Tibial artery (tissue), 4 donors: ENCODE results near the gene ZC3H12C.

ENCODE experiments used
- DNase-seq, 2 donors: peaks; one replicate each; pipeline ENCODE4 v3.0.0-alpha.2; 2019
- H3K27ac ChIP-seq, 2 donors: fragments of 200-600 bp; sonication (generic) in 1 of 2; 1 replicate in 1 of 2; 2 replicates in 1 of 2; pipeline ENCODE4 v1.5.1; 2018 to 2019; ENCODE audit warnings: mild to moderate bottlenecking in 1 of 2
- H3K27me3 ChIP-seq, 2 donors: fragments of 200-600 bp; sonication (generic) in 1 of 2; one replicate each; pipeline versions ENCODE4 v1.5.1 to v1.6.0; 2016 to 2019
- H3K36me3 ChIP-seq, 3 donors: fragments of 200-600 bp; sonication (generic) in 2 of 3; one replicate each; pipeline ENCODE4 v1.5.1; 2016 to 2019; ENCODE audit warnings: mild to moderate bottlenecking in 2 of 3
- H3K4me1 ChIP-seq, 4 donors: fragments of 200-600 bp; sonication (generic) in 2 of 4; 1 replicate in 3 of 4; 2 replicates in 1 of 4; pipeline ENCODE4 v1.5.1; 2016 to 2019
- H3K4me3 ChIP-seq, 2 donors: fragments of 200-600 bp; sonication (generic) in 1 of 2; 1 replicate in 1 of 2; 2 replicates in 1 of 2; pipeline ENCODE4 v1.5.1; 2018 to 2019; ENCODE audit warnings: mild to moderate bottlenecking in 2 of 2
- H3K9me3 ChIP-seq, 3 donors: fragments of 200-600 bp; sonication (generic) in 1 of 3; one replicate each; pipeline ENCODE4 v1.5.1; 2016 to 2019
- intact Hi-C: fragments of 100-400 bp; cut with DNase I; formaldehyde crosslinking; loops from one replicate; pipeline ENCODE4 v1.15.0; 2023; ENCODE audit warnings: low total_unique reads
- TF ChIP-seq, protein P1 (sequence below), 2 experiments: fragments of 200-600 bp in 1 of 2; fragments of 450-650 bp in 1 of 2; IDR thresholded peaks; one replicate each; pipeline ENCODE4 v1.5.1; 2017 to 2019; ENCODE audit warnings: antibody characterized with exemption in 2 of 2, mild to moderate bottlenecking in 1 of 2, moderate library complexity in 1 of 2

ZC3H12C gene

DNA sequence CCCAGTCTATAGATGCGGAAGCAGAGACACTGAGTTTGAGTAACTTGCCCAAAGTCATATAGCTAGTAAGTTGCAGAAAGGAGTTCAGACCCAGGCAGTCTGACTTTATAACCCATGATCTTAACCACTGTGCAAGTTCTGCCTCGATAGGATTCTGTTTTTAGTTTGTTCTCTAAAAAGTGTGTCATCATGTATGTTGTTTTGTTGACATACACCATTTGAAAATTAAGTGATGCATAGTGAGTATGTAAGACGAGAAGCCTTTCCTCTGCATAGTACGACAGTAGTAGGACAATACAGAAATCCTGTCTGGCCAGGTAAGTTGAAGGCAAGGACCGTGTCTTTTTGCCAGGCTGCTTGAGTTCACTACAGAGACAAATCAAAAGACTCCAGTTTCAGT lies 3.3 kb downstream of the ZC3H12C start:
- Histone ChIP-seq H3K4me3 (no peak overlapping the region), H3K4me1 (peaks cover 0 to 29% (median 9%) of the 10 kb centered on the region in 4 donors), H3K27me3 (no peaks in the 10 kb centered on the region), H3K27ac (no peak overlapping the region), H3K36me3 (no peaks in the 10 kb centered on the region), H3K9me3 (no peaks in the 10 kb centered on the region)
- intact Hi-C loops = loop anchor here (10.0 kb wide), 2 partner anchors 92 to 1432 kb away; partner anchors contain the start of gene DDX10
- no peak for DNase-seq
- TF ChIP-seq, protein P1, sequence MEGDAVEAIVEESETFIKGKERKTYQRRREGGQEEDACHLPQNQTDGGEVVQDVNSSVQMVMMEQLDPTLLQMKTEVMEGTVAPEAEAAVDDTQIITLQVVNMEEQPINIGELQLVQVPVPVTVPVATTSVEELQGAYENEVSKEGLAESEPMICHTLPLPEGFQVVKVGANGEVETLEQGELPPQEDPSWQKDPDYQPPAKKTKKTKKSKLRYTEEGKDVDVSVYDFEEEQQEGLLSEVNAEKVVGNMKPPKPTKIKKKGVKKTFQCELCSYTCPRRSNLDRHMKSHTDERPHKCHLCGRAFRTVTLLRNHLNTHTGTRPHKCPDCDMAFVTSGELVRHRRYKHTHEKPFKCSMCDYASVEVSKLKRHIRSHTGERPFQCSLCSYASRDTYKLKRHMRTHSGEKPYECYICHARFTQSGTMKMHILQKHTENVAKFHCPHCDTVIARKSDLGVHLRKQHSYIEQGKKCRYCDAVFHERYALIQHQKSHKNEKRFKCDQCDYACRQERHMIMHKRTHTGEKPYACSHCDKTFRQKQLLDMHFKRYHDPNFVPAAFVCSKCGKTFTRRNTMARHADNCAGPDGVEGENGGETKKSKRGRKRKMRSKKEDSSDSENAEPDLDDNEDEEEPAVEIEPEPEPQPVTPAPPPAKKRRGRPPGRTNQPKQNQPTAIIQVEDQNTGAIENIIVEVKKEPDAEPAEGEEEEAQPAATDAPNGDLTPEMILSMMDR (IDR thresholded peaks at IDR 0.05) = no peak

GRCh38 chr11:110097459-110098012 lies 4.3 kb downstream of the ZC3H12C start:
- intact Hi-C loops = loop anchor here (10.0 kb wide), 2 partner anchors 93 to 1433 kb away; partner anchors contain the start of gene DDX10
- no peak for DNase-seq

DNA sequence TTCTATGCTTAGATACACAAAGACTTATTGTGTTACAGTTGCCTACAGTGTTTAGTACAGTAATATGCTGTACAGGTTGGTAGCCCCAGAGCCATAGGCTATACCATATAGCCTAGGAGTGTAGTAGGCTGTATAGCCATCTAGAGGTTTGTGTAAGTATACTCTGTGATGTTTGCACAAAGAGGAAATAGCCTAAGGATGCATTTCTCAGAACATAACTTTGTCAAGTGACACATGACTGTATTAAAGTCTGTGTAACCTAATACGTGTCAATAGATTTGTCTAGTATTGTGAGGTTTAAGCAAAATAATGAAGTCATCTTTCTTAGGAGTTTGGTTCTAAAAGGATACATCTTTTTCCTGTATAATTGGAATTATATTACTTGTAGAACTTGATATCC lies 5.5 kb downstream of the ZC3H12C start:
- no peak for DNase-seq
- TF ChIP-seq, protein P1 (IDR thresholded peaks at IDR 0.05) = no peak
- intact Hi-C loops = loop anchor here (10.0 kb wide), 2 partner anchors 94 to 1434 kb away; partner anchors contain the start of gene DDX10
- Histone ChIP-seq H3K4me1 (peaks cover 0 to 24% (median 7%) of the 10 kb centered on the region in 4 donors), H3K4me3 (no peak overlapping the region), H3K9me3 (no peaks in the 10 kb centered on the region), H3K27ac (no peak overlapping the region), H3K36me3 (no peaks in the 10 kb centered on the region), H3K27me3 (no peaks in the 10 kb centered on the region)

More at GRCh38 chr11:110097459-110098012, 4.3 kb downstream of the ZC3H12C start:
- TF ChIP-seq, protein P1 (IDR thresholded peaks at IDR 0.05) = no peak
- H3K36me3 ChIP-seq = no peaks in the 10 kb centered on the region
- H3K27me3 ChIP-seq = no peaks in the 10 kb centered on the region
- no peak overlapping the region for H3K27ac ChIP-seq
- H3K9me3 ChIP-seq = no peaks in the 10 kb centered on the region
- peaks cover 0 to 24% (median 7%) of the 10 kb centered on the region in 4 donors for H3K4me1 ChIP-seq
- H3K4me3 ChIP-seq = no peak overlapping the region

DNA sequence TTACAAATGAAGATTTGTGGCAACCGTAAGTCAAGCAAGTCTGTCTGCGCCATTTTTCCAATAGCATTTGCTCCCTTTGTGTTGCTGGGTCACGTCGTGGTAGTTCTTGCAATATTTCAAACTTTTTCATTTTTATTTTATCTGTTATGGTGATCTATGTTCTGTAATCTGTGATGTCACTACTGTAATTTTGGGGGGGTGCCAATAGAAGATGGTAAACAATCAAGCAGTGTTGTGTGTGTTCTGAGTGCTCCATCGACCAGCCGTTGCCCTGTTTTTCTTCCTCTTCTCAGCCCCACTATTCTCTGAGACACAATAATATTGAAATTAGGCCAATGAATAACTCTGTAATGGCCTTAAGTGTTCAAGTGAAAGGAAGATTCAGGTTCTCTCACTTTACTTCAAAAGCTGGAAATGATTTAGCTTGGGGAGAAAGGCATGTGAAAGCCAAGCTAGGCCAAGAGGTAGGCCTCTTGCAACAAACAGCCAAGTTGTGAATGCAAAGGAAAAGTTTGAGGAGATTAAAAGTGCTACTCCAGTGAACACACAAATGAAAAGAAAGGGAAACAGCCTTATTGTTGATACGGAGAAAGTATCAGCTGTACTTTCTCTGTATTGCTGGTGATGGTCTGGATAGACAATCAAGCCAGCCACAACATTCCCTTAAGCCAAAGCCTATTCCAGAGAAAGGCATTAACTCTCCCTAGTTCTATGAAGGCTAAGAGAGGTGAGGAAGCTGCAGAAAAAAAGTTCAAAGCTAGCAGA lies 7.5 kb downstream of the ZC3H12C start:
- H3K27me3 ChIP-seq = no peaks in the 10 kb centered on the region
- H3K4me1 ChIP-seq = peaks cover 0 to 13% (median 4%) of the 10 kb centered on the region in 4 donors
- TF ChIP-seq, protein P1 (IDR thresholded peaks at IDR 0.05) = no peak
- H3K27ac ChIP-seq = no peak overlapping the region
- intact Hi-C loops = no loop called here
- H3K9me3 ChIP-seq = no peaks in the 10 kb centered on the region
- H3K36me3 ChIP-seq = no peaks in the 10 kb centered on the region
- no peak overlapping the region for H3K4me3 ChIP-seq
- DNase-seq = no peak

DNA sequence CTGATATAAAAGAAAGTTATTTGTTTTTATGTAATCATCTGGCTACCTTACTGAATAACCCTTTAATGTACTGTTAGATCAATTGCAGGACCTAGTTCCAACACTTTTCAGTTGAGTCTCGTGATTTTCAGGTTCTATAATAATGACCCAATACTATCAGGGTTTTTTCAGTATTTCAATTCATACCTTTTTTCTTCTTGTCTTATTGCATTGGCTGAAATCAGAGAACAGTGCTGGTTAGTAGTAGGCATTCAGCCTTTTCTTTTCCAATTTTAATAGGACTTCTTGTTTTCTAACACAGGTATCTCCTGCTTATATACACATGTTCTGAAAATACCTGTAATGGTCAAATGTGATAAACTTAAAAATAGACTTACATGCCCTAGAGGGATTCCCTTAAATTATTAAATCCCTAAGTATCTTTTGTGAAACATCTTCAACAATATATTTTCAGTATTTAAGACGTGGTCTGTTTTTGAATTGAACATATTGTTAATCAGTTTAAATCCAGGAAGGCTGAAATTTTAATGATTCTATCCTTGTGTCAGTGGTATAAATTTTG lies 13.6 kb downstream of the ZC3H12C start:
- intact Hi-C loops = no loop called here
- H3K4me1 ChIP-seq = peaks cover 0 to 12% (median 0%) of the 10 kb centered on the region in 4 donors
- TF ChIP-seq, protein P1 (IDR thresholded peaks at IDR 0.05) = no peak
- DNase-seq = no peak
- H3K9me3 ChIP-seq = peaks cover 0 to 8% (median 0%) of the 10 kb centered on the region in 3 donors
- H3K27me3 ChIP-seq = no peaks in the 10 kb centered on the region
- H3K4me3 ChIP-seq = no peak overlapping the region
- H3K36me3 ChIP-seq = no peaks in the 10 kb centered on the region
- no peak overlapping the region for H3K27ac ChIP-seq
